Heart right ventricle (tissue), 16 donors: ENCODE measurements around the gene BIN1. TPM values are rescaled to one million over a fixed set of nuclear protein-coding genes. Genes with fewer than 3 reads are reported as not detected.

Source experiments
- ATAC-seq, 8 donors: fragments of 200-7000 bp; cut with Tn5 transposase; one replicate each; pipeline ENCODE4 v1.9.1; 2020; ENCODE audit warnings: mild to moderate bottlenecking in 8 of 8, moderate library complexity in 8 of 8, moderate number of reproducible peaks in 1 of 8
- DNase-seq, 2 donors: peaks; one replicate each; pipeline ENCODE4 v3.0.0-alpha.2; 2020
- H3K27ac ChIP-seq, 10 donors: fragments of 200-600 bp; sonication (generic) in 2 of 10; one replicate each; pipeline versions ENCODE4 v1.5.0 to v1.8.0; 2020 to 2022; ENCODE audit warnings: mild to moderate bottlenecking in 3 of 10
- H3K27me3 ChIP-seq, 7 donors: fragments of 200-600 bp; one replicate each; pipeline ENCODE4 v1.8.0; 2021 to 2022; ENCODE audit warnings: mild to moderate bottlenecking in 2 of 7
- H3K36me3 ChIP-seq, 9 donors: fragments of 200-600 bp; sonication (generic) in 1 of 9; one replicate each; pipeline versions ENCODE4 v1.5.0 to v1.8.0; 2020 to 2022; ENCODE audit warnings: mild to moderate bottlenecking in 2 of 9
- H3K4me1 ChIP-seq, 9 donors: fragments of 200-600 bp; sonication (generic) in 1 of 9; one replicate each; pipeline versions ENCODE4 v1.5.0 to v1.8.0; 2020 to 2022; ENCODE audit warnings: mild to moderate bottlenecking in 4 of 9
- H3K4me3 ChIP-seq, 10 donors: fragments of 200-600 bp; sonication (generic) in 2 of 10; one replicate each; pipeline versions ENCODE4 v1.5.0 to v1.8.0; 2020 to 2022; ENCODE audit warnings: mild to moderate bottlenecking in 7 of 10, moderate library complexity in 2 of 10
- H3K9me3 ChIP-seq, 11 donors: fragments of 200-600 bp in 10 of 11; sonication (generic) in 2 of 11; one replicate each; pipeline versions ENCODE4 v1.5.0 to v1.8.0; 2013 to 2022; ENCODE audit warnings: mild to moderate bottlenecking in 2 of 11, control low read depth in 1 of 11, moderate library complexity in 1 of 11
- CTCF ChIP-seq, 9 donors: fragments of 200-600 bp; sonication (generic) in 2 of 9; IDR thresholded peaks; one replicate each; pipeline versions ENCODE4 v1.5.0 to v1.8.0; 2021 to 2022; ENCODE audit warnings: antibody characterized with exemption in 9 of 9, mild to moderate bottlenecking in 5 of 9, moderate library complexity in 1 of 9
- WGBS, 2 donors: extraction: QIAGEN DNeasy Blood & Tissue Kit; methylation state at CpG; one replicate each; pipeline ENCODE4 v1.1.7; 2013; ENCODE audit warnings: inconsistent platforms in 1 of 2; 5-methylcytosine and 5-hydroxymethylcytosine counted together
- intact Hi-C, 10 donors: fragments of 100-400 bp; cut with DNase I; formaldehyde crosslinking; loops; one replicate each; pipeline versions ENCODE4 v1.11.1 to v1.14.2; 2022
- polyA plus RNA-seq, 2 donors: library from polyadenylated mRNA; stranded (reverse); fragments of 200-250 nt; gene quantifications; one replicate each; pipeline ENCODE4 v1.2.3, GENCODE V29; 2013
- total RNA-seq, 10 donors: library from RNA; stranded (reverse); fragmentation: NEBNext Ultra II Directional in 3 of 10; extraction: Animal tissue kit (Norgen Biotek cat#: 25700) in 3 of 10; gene quantifications; one replicate each; pipeline versions ENCODE4 v1.2.1 to v1.2.4, GENCODE V29; 2021 to 2023
- donor health status: Arrhythmogenic right ventricular cardiomyopathy.
- donor health status: ischemic (EF 13 %, LVEDD 7.1; RV severe dilation, severe dysfunction).
- donor health status: healthy with polysubstance abuse.
- donor health status: DM: no; HTN: yes; CAD: no.
- donor health status: DM: no; HTN: no; CAD: no.
- donor health status: ischemic (EF 25% LVEDD 6.9; RV normal size, moderate dysfunction).
- donor health status: ischemic (EF 25% LVEDD 5.7; RV mildly dilated, moderate dysfunction).
- donor health status: healthy.
- donor health status: DM: yes; HTN: yes; CAD: no.
- donor health status: Ischemic cardiomyopathy.
- donor health status: ischemic (EF 35%, LVEDD 5.7; RV mildly dilated, moderate dysfunction).
- donor health status: nonischemic (EF 11% LVEDD 7.7; RV severe dilation, severe dysfunction).
- donor health status: DM: yes; HTN: yes; CAD: no.
- donor health status: PGD.
- donor health status: ischemic (EF 29% LVEDD 5.4; RV normal size, mild dysfunction).
- donor health status: nonischemic (EF 23%, LVEDD 6.1; RV moderate dilation, normal function).

Gene BIN1
- total and polyA plus RNA-seq, 12 donors: 8.4 to 21.7 (median 16.0) TPM

GRCh38 chr2:127067620-127068350 is 39.2 kb downstream of the BIN1 start:
- no peaks in the 10 kb centered on the region for H3K27me3 ChIP-seq
- peaks cover 0 to 27% (median 0%) of the 10 kb centered on the region in 9 donors for H3K36me3 ChIP-seq
- H3K4me1 ChIP-seq: peaks cover 0 to 45% (median 26%) of the 10 kb centered on the region in 9 donors
- H3K4me3 ChIP-seq: no peak overlapping the region
- ATAC-seq (no peak), DNase-seq (peak; percentile 60 to 64)
- H3K27ac ChIP-seq: peak overlapping the region in 3 of 10 donors; percentile 32 to 76 (median 52)
- peak; percentile 49 to 83 (median 72) for TF ChIP-seq CTCF (IDR thresholded peaks at IDR 0.05)
- 52 to 54% methylated on average over 19 of the region's 19 CpGs for WGBS, 2 donors
- intact Hi-C loops: loop anchor here in 4 of 10 donors (5.0 to 10.0 kb wide), 3 partner anchors 40 to 227 kb away; partner anchors contain the start of genes BIN1 (in 2 of the 4) and ERCC3 (in 2 of the 4)
- H3K9me3 ChIP-seq: no peaks in the 10 kb centered on the region

GRCh38 chr2:127066942-127067341 is 40.0 kb downstream of the BIN1 start:
- peaks cover 0 to 47% (median 26%) of the 10 kb centered on the region in 9 donors for H3K4me1 ChIP-seq
- H3K36me3 ChIP-seq: peaks cover 0 to 28% (median 0%) of the 10 kb centered on the region in 9 donors
- H3K9me3 ChIP-seq: no peaks in the 10 kb centered on the region
- no peaks in the 10 kb centered on the region for H3K27me3 ChIP-seq
- H3K27ac ChIP-seq: peak overlapping the region in 3 of 10 donors; percentile 13 to 76 (median 57)
- H3K4me3 ChIP-seq: no peak overlapping the region
- ATAC-seq (peak in 3 of 8 donors; percentile 0 to 36 (median 17)), DNase-seq (peak; percentile 36 to 63)
- no peak for TF ChIP-seq CTCF (IDR thresholded peaks at IDR 0.05)
- intact Hi-C loops: loop anchor here in 4 of 10 donors (5.0 to 10.0 kb wide), 3 partner anchors 40 to 228 kb away; partner anchors contain the start of genes BIN1 (in 2 of the 4) and ERCC3 (in 2 of the 4)
- 80 to 81% methylated on average over 10 of the region's 10 CpGs for WGBS, 2 donors

GRCh38 chr2:127065940-127066318 is 41.0 kb downstream of the BIN1 start:
- H3K9me3 ChIP-seq: no peaks in the 10 kb centered on the region
- intact Hi-C loops: loop anchor here in 4 of 10 donors (5.0 to 10.0 kb wide), 3 partner anchors 41 to 229 kb away; partner anchors contain the start of genes BIN1 (in 2 of the 4) and ERCC3 (in 2 of the 4)
- no peak for TF ChIP-seq CTCF (IDR thresholded peaks at IDR 0.05)
- H3K4me3 ChIP-seq: no peak overlapping the region
- H3K27ac ChIP-seq: peak overlapping the region in 3 of 10 donors; percentile 3 to 76 (median 57)
- peaks cover 0 to 33% (median 0%) of the 10 kb centered on the region in 9 donors for H3K36me3 ChIP-seq
- ATAC-seq (no peak), DNase-seq (no peak)
- H3K4me1 ChIP-seq: peaks cover 0 to 55% (median 33%) of the 10 kb centered on the region in 9 donors
- no peaks in the 10 kb centered on the region for H3K27me3 ChIP-seq
- 94% methylated on average over 5 of the region's 5 CpGs for WGBS, 2 donors

- Histone ChIP-seq H3K4me3 (no peak overlapping the region), H3K9me3 (no peaks in the 10 kb centered on the region), H3K4me1 (peaks cover 0 to 55% (median 33%) of the 10 kb centered on the region in 9 donors), H3K27ac (peak overlapping the region in 9 of 10 donors; percentile 19 to 76 (median 63)), H3K27me3 (no peaks in the 10 kb centered on the region), H3K36me3 (peaks cover 0 to 33% (median 0%) of the 10 kb centered on the region in 9 donors)
- ATAC-seq (no peak), DNase-seq (no peak)
- 92% methylated on average over 13 of the region's 13 CpGs for WGBS, 2 donors
- intact Hi-C loops: loop anchor here in 4 of 10 donors (5.0 to 10.0 kb wide), 3 partner anchors 42 to 229 kb away; partner anchors contain the start of genes BIN1 (in 2 of the 4) and ERCC3 (in 2 of the 4)
- TF ChIP-seq CTCF (IDR thresholded peaks at IDR 0.05): no peak
These were observed 41.5 kb downstream of the BIN1 start for GRCh38 chr2:127065299-127065939.
